H1 (cell line): ENCODE results near the gene SPTY2D1. TPM values are rescaled to one million over a fixed set of nuclear protein-coding genes. Genes with fewer than 3 reads are reported as not detected.

Experiments
- BCL11A ChIP-seq, 2 experiments: IDR thresholded peaks; one replicate each; pipeline ENCODE4 v1.6.1; 2011; ENCODE audit warnings: low read depth in 2 of 2, low read length in 2 of 2, mild to moderate bottlenecking in 2 of 2
- CBX8 ChIP-seq: fragments of 300-800, 300-1000 bp; sonication (generic); IDR thresholded peaks from 2 replicates; pipeline ENCODE4 v1.7.1; 2016; ENCODE audit warnings: low read depth, low read length, borderline replicate concordance
- CEBPB ChIP-seq: IDR thresholded peaks from 2 replicates; pipeline ENCODE4 v1.6.1; 2012; ENCODE audit warnings: low read depth, low read length
- KDM1A ChIP-seq: fragments of 200-600, 300-600 bp; sonication (generic); IDR thresholded peaks from 2 replicates; pipeline ENCODE4 v1.7.1; 2016; ENCODE audit warnings: mild to moderate bottlenecking, low read length, borderline replicate concordance
- KDM4A ChIP-seq: IDR thresholded peaks from one replicate; pipeline ENCODE4 v1.7.1; 2012; ENCODE audit warnings: low read depth, mild to moderate bottlenecking, moderate library complexity, low read length, inconsistent platforms; ENCODE audit not compliant: severe bottlenecking
- SIX5 ChIP-seq: IDR thresholded peaks from 2 replicates; pipeline ENCODE4 v1.6.1; 2011; ENCODE audit warnings: mild to moderate bottlenecking, low read depth, low read length
- TAF1 ChIP-seq: IDR thresholded peaks from 2 replicates; pipeline ENCODE4 v1.6.1; 2011; ENCODE audit warnings: mild to moderate bottlenecking, low read depth, low read length
- polyA plus RNA-seq, 7 experiments: library from polyadenylated mRNA; depleted of rRNA in 3 of 7; stranded (reverse) in 5 of 7; unstranded in 2 of 7; fragments of >200 nt in 5 of 7; fragments of 200-250 nt in 2 of 7; gene quantifications; 1 replicate in 5 of 7; 2 replicates in 1 of 7; 4 replicates in 1 of 7; pipeline versions ENCODE4 v1.2.1 to v1.2.3, GENCODE V29; 2011 to 2013; ENCODE audit warnings: missing spikeins in 2 of 7, mixed read lengths in 2 of 7
- total RNA-seq: library from RNA; stranded (reverse); fragmentation: NEBNext Ultra II Directional; extraction: Animal tissue kit (Norgen Biotek cat#: 25700); gene quantifications from 2 replicates; pipeline ENCODE4 v1.2.1, GENCODE V29; 2021

SPTY2D1 gene
- total and polyA plus RNA-seq, 2 of the 8 experiments (the other 6 are each of a cell fraction or from before 2014, with no cell fraction given): 4.9 to 17.6 TPM

DNA sequence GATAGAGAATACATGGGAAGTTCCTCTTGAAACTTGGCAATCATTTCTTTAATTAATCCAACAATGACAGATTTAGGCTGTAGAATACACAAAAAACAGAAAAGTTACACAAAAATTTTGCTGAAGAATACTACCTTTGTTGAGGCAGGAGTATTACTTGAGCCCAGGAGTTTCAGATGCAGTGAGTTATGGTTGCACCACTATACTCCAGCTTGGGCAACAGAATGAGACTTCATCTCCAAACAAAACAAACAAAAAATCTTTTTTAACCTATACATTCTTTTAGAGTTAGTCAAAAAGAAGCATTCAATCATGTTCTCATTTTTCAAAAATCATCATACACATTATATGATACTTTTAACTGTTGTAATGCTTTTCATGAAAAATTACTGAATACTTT, 67.7 kb downstream of the SPTY2D1 start (continued):
- TF ChIP-seq TAF1 (no peak), CEBPB (no peak), SIX5 (no peak), KDM1A (no peak), CBX8 (no peak), KDM4A (no peak), BCL11A (IDR thresholded peaks at IDR 0.05; ENCODE audit: low read depth in 2 of 2, low read length in 2 of 2) (no peak)
